HEK293T (cell line): ENCODE results near the gene ATP6V1G2.

Source experiments
- CTCF ChIA-PET: fragments of 350-600 bp; formaldehyde crosslinking; extraction: SDS; loops from one replicate; lab custom pipeline; 2021; ENCODE audit warnings: antibody characterized with exemption, inconsistent platforms; lab: Yijun Ruan, JAX
- POLR2A ChIA-PET: fragments of 350-600 bp; formaldehyde crosslinking; extraction: SDS; loops from one replicate; lab custom pipeline; 2020; ENCODE audit warnings: antibody characterized with exemption, inconsistent platforms; lab: Yijun Ruan, JAX
- DNase-seq: peaks from one replicate; pipeline ENCODE4 v3.0.0; 2012; ENCODE audit warnings: mixed read lengths; ENCODE audit errors: extremely low spot score
- ARNT ChIP-seq: fragments of 450-650 bp; IDR thresholded peaks from 2 replicates; pipeline ENCODE4 v1.6.1; 2017; ENCODE audit warnings: mild to moderate bottlenecking
- BHLHE40 ChIP-seq: fragments of 450-650 bp; IDR thresholded peaks from 2 replicates; pipeline ENCODE4 v1.6.1; 2016; ENCODE audit warnings: mild to moderate bottlenecking, moderate library complexity, borderline replicate concordance
- CTBP1 ChIP-seq: fragments of 450-650 bp; IDR thresholded peaks from 2 replicates; pipeline ENCODE4 v1.6.1; 2016; ENCODE audit warnings: borderline replicate concordance
- ELF4 ChIP-seq: fragments of 450-650 bp; IDR thresholded peaks from 2 replicates; pipeline ENCODE4 v1.6.1; 2017; ENCODE audit warnings: antibody characterized with exemption
- FOXA1 ChIP-seq: fragments of 450-650 bp; IDR thresholded peaks from 2 replicates; pipeline ENCODE4 v1.6.1; 2016; ENCODE audit warnings: mild to moderate bottlenecking
- FOXK2 ChIP-seq: fragments of 450-650 bp; IDR thresholded peaks from 2 replicates; pipeline ENCODE4 v1.6.1; 2016; ENCODE audit warnings: mild to moderate bottlenecking
- FOXM1 ChIP-seq: fragments of 450-650 bp; IDR thresholded peaks from 2 replicates; pipeline ENCODE4 v1.6.1; 2017; ENCODE audit warnings: mild to moderate bottlenecking, borderline replicate concordance
- HDGF ChIP-seq: fragments of 450-650 bp; IDR thresholded peaks from 2 replicates; pipeline ENCODE4 v1.6.1; 2017; ENCODE audit warnings: antibody characterized with exemption, borderline replicate concordance
- L3MBTL2 ChIP-seq: fragments of 450-650 bp; conservative IDR thresholded peaks from 2 replicates; pipeline ENCODE4 v1.6.1; 2016; ENCODE audit warnings: mild to moderate bottlenecking
- LEF1 ChIP-seq: fragments of 450-650 bp; IDR thresholded peaks from 2 replicates; pipeline ENCODE4 v1.6.1; 2017; ENCODE audit warnings: mild to moderate bottlenecking, borderline replicate concordance
- NFRKB ChIP-seq: fragments of 450-650 bp; IDR thresholded peaks from 2 replicates; pipeline ENCODE4 v1.6.1; 2016; ENCODE audit warnings: mild to moderate bottlenecking, moderate library complexity
- PKNOX1 ChIP-seq: fragments of 450-650 bp; IDR thresholded peaks from 2 replicates; pipeline ENCODE4 v1.6.1; 2016
- SP1 ChIP-seq: fragments of 450-650 bp; IDR thresholded peaks from 2 replicates; pipeline ENCODE4 v1.6.1; 2017
- SUZ12 ChIP-seq: fragments of 450-650 bp; IDR thresholded peaks from 2 replicates; pipeline ENCODE4 v1.6.1; 2016; ENCODE audit warnings: mild to moderate bottlenecking
- TARDBP ChIP-seq: fragments of 450-650 bp; IDR thresholded peaks from 2 replicates; pipeline ENCODE4 v1.6.1; 2016
- ZNF384 ChIP-seq: fragments of 450-650 bp; IDR thresholded peaks from 2 replicates; pipeline ENCODE4 v1.6.1; 2016

Gene ATP6V1G2

GRCh38 chr6:31528307-31528777 is 18.1 kb downstream of the ATP6V1G2 start:
- TF ChIP-seq PKNOX1: peak; percentile 51
- no peak for TF ChIP-seq TARDBP
- no peak for DNase-seq
- CTCF ChIA-PET: interaction anchor here (0.7 kb wide), 1 partner anchor 68 kb away, joined by 5 read pairs; no protein-coding TSS in a partner anchor
- POLR2A ChIA-PET: interaction anchor here (1.0 to 8.4 kb wide), 4 partner anchors 11 to 31 kb away, joined by 3 to 114 read pairs (median 4); partner anchors contain the start of genes DDX39B, MICB and NFKBIL1

- no peak for DNase-seq
- ChIA-PET POLR2A (interaction anchor here (0.7 to 8.4 kb wide), 2 partner anchors 9 to 15 kb away, joined by 3 to 114 read pairs; partner anchors contain the start of gene DDX39B), CTCF (no interaction called here)
- no peak for TF ChIP-seq ARNT
- no peak for TF ChIP-seq ZNF384
- no peak for TF ChIP-seq ELF4
- TF ChIP-seq TARDBP: no peak
- no peak for TF ChIP-seq SUZ12
- TF ChIP-seq SP1: no peak
- TF ChIP-seq NFRKB: no peak
- no peak for TF ChIP-seq LEF1
- no peak for TF ChIP-seq FOXK2
- no peak for TF ChIP-seq L3MBTL2
- TF ChIP-seq HDGF: no peak
- no peak for TF ChIP-seq PKNOX1
- TF ChIP-seq BHLHE40: no peak
- no peak for TF ChIP-seq CTBP1
- no peak for TF ChIP-seq FOXA1
- TF ChIP-seq FOXM1: no peak
Observed at GRCh38 chr6:31525932-31526591, 20.3 kb downstream of the ATP6V1G2 start.

- no peak for DNase-seq
- TF ChIP-seq SUZ12 (no peak), ELF4 (no peak), BHLHE40 (no peak), FOXK2 (no peak), PKNOX1 (no peak), CTBP1 (no peak), HDGF (no peak), NFRKB (no peak), FOXA1 (no peak), SP1 (no peak), FOXM1 (no peak), L3MBTL2 (no peak), ARNT (no peak)
- CTCF ChIA-PET: no interaction called here
- POLR2A ChIA-PET: interaction anchor here (0.7 to 8.4 kb wide), 2 partner anchors 8 to 15 kb away, joined by 3 to 114 read pairs; partner anchors contain the start of gene DDX39B
Observed at GRCh38 chr6:31525553-31525931, 20.9 kb downstream of the ATP6V1G2 start.

- POLR2A ChIA-PET: no interaction called here
- TF ChIP-seq BHLHE40 (no peak), CTBP1 (no peak), L3MBTL2 (no peak), FOXA1 (no peak), PKNOX1 (no peak), ZNF384 (no peak), SP1 (no peak), FOXK2 (no peak), SUZ12 (no peak), ARNT (no peak), FOXM1 (no peak)
- CTCF ChIA-PET: no interaction called here
- no peak for DNase-seq
Observed at GRCh38 chr6:31521835-31522234, 24.6 kb downstream of the ATP6V1G2 start.

GRCh38 chr6:31513456-31514165 is 32.8 kb downstream of the ATP6V1G2 start:
- ChIA-PET POLR2A (interaction anchor here (0.6 kb wide), 1 partner anchor 748 kb away, joined by 3 read pairs; no protein-coding TSS in a partner anchor), CTCF (no interaction called here)
- DNase-seq: no peak
- TF ChIP-seq CTBP1: no peak
- no peak for TF ChIP-seq PKNOX1
- TF ChIP-seq TARDBP: no peak
- no peak for TF ChIP-seq BHLHE40
- no peak for TF ChIP-seq FOXM1
- no peak for TF ChIP-seq ARNT
- no peak for TF ChIP-seq ZNF384
- no peak for TF ChIP-seq SP1
- TF ChIP-seq SUZ12: no peak
